HG03066 (cell line): ENCODE data around the gene TFR2.
A peak's percentile ranks its signal among the peaks of the same experiment; 100 is the strongest.
"Not testable (repeated sequence)": the region's sequence is repeated elsewhere in the genome, so short reads cannot be mapped to it uniquely, and the experiment has no call there.

ENCODE experiments used
- ATAC-seq: cut with Tn5 transposase; IDR thresholded peaks from one replicate; pipeline ENCODE4 v1.9.1; 2021; ENCODE audit warnings: low read depth; ENCODE audit not compliant: unreplicated experiment

TFR2 gene

DNA sequence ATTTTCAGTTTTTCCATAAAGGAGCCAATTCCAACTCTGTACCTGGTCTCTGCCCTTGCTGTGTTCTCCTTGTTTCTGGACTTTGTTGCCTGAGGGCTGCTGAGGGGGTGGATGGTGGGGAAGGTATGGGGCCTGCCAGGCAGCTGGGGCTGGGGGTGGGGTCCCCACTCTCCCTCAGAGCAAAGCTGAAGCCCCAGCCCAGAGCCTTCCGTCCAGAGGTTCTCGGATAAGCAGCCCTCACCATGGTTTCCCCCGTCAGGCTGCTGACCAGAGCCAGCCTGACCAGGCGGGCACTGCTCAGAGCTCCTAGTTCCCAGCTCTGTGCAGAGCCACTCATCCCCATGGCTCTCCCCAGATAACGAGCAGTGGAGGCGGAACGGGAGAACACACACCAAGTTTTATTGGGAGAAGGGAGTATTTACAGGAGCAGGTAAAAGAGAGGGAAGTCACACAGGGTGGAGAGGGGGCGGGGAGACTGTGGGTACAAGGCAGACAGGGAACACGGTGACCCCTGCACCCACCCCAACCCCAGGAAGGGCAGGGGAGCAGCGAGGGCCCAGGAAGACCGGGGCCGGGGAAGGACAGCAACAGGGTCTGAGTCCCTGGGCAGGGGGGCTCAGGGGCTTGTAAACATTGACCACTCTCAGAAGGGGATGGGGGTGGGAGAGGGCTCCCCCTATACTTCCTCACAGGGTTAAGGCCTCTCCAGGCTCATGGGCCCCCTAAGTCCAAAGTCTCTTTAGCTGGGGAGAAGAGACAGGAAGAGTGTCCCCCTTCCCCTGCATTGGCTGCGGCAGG is 38.0 kb upstream of the TFR2 start:
- no peak for ATAC-seq

DNA sequence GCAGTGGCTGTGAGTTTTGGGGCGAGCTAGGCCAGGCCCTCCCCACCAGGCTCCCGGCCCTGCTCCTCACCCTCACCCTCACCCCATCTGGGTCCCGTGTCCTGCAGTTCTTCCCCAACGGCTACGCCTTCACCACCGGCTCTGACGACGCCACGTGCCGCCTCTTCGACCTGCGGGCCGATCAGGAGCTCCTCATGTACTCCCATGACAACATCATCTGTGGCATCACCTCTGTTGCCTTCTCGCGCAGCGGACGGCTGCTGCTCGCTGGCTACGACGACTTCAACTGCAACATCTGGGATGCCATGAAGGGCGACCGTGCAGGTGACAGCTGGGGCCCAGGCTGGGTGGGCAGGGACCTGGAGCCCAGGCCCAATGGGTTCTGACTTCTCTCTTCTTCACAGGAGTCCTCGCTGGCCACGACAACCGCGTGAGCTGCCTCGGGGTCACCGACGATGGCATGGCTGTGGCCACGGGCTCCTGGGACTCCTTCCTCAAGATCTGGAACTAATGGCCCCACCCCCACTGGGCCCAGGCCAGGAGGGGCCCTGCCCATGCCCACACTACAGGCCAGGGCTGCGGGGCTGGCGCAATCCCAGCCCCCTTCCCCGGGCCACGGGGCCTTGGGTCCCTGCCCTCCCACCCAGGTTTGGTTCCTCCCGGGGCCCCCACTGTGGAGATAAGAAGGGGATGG is 37.1 kb upstream of the TFR2 start:
- ATAC-seq = no peak

DNA sequence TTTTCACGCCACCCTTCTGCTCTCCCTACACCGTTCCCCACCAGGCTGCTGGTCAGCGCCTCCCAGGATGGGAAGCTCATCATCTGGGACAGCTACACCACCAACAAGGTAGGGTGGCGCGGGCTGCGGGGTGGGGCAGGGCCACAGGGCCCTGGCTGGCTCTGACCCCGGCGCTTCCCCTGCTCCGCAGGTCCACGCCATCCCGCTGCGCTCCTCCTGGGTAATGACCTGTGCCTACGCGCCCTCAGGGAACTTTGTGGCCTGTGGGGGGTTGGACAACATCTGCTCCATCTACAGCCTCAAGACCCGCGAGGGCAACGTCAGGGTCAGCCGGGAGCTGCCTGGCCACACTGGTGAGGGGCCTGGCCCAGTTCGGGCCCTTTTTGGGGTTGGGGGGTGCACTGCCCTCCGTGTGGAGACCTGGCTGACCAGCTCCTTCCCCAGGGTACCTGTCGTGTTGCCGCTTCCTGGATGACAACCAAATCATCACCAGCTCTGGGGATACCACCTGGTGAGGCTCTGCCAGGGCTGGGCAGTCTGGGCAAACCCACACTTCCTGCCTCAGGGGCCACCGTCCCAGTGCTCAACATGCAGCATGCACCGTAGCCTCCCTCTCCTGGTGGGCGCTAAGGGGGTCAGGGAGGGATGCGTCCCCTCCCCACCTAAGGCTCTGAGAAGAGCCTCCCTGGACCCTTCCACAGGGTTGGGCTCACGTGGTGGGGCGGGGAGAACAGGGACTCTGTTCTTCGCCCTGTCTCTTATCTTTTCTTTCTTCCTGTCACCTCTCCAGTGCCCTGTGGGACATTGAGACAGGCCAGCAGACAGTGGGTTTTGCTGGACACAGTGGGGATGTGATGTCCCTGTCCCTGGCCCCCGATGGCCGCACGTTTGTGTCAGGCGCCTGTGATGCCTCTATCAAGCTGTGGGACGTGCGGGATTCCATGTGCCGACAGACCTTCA is 36.2 kb upstream of the TFR2 start:
- ATAC-seq = no peak

DNA sequence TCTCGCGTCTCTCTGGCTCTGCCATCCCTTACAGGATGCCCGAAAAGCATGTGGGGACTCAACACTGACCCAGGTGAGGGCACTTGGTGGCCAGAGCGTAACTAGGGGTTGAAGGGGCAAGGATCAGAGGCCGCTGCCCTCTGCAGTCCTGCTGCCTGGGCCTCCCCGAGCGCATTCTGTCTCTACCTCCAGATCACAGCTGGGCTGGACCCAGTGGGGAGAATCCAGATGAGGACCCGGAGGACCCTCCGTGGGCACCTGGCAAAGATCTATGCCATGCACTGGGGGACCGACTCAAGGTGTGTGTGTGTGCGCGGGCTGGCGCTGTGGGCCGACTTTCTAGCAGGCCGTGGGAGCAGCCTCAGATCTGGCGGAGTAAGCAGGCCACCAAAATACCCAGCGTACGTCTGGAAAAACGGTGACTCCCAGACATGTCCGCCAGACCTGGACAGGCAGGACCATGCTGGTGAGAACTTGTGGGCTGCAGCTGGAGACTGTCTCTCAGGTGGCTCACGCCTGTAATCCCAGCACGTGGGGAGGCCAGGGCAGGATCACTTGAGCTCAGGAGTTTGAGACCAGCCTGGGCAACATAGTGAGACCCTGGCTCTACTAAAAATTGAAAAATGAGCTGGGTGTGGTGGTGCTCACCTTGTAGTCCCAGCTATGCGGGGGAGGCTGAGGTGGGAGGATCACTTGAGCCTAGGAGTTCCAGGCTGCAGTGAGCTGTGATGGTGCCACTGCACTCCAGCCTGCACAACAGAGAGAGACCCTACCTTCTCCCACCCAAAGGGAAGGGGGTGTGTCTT is 35.4 kb upstream of the TFR2 start:
- no peak for ATAC-seq

DNA sequence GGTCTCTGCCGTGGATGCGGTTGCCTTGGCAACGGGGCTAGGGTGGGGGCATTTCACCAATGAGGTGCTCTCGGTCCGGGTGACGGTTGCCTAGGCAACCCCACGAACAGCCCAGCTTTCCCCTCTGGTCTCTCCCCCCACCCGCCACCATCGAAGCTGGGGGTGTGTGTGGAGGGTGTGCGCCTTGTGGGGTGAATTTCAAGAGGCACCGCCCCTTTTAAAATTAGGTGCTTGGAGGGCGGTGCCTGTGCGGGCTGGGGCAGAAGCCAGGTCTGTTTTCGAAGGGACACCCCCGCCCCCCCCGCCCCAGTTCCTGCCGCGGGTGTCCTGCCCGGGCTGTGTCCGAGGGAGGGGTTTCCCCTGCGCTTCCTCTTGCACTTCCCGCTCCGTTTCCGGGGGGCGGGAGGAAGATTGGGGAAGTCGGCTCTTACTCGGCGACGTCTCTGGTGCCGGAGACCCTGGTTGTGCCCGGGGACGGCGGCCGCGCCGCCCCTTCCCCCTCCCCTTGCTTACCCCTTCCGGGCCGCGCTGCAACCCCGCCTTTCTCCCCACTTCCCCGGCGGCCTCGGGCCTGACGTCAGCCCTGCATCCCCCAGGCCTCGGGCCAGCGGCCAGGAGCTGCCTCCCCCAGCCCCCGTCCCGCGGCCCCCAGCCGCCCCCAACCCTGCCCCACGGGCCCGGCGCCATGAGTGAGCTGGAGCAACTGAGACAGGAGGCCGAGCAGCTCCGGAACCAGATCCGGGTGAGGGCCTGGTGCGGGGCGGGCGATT is 34.4 kb upstream of the TFR2 start:
- peak; percentile 41 for ATAC-seq

DNA sequence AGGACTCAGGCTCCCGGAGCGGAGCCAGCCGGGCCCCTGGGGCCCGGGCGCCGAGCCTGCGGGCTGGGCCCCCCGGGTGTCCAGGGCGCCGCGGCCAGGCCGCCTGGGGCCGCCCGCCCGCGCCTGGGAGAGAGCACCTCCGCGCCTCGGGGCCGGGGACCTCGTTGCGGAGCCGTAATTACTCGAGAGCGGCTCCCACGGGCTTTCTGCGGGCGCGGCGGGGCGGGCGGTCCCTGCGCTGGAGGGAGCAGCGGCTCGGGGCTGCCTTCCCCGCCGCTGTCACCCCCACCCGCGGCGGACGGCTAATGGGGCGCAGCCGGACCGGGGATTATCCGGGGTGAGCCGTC is 33.7 kb upstream of the TFR2 start:
- no peak for ATAC-seq

DNA sequence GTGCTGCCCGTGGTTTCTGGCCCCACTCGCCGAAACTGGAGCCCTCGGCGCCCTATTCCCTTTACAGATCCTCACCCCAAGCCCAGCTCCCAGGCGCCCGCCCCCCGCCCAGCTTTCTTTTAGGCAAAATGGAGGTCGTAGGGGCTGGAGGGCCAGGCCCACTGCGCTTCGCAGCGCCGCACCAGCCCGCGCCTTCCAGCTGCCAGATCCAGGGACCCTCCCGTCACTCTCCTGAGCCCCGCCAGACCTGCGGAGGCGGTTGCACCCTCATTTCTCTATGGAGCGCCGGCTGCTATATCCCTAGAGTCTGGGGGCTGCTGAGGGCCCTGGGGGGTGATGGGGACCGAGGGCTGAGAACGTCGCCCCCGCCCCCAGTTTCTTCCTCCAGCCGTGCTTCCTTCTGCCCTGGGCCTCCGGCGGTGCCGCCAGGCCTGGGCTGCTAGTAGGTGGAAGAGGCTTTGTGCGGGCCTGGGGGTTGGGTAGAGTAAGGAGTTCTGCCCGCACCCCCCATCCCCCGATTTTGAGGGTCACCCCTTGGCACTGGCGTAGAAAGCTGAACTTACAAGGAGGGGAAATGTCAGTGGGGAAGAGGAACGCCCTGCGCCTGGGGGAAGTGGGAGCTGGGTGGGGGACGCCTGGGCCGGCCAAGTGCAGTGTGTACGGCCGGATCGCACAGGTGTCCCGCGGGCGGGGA is 33.2 kb upstream of the TFR2 start:
- no peak for ATAC-seq

DNA sequence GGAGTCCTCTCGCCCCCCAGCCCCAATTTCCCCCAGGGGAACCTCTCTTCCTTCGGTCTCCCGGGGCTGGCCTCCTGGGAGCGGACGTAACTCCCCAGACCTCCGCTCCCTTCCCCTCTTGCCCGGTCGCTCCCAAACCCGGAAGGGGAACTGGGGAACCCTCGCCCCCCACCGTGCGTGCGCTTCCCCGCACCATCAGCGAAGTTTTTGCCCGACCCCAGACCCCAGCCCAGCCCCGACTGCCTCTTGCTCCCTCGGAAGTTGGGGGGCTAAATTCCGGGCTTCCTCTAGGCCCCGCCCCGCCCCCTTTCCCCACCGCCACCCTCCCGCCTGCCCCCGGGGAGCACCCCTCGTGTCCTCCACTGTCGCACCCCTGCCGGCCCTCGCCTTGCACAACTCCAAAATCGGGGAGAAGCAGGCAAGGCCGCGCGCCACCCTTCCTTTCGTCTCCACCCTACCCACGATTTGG is 32.6 kb upstream of the TFR2 start:
- ATAC-seq = no peak

DNA sequence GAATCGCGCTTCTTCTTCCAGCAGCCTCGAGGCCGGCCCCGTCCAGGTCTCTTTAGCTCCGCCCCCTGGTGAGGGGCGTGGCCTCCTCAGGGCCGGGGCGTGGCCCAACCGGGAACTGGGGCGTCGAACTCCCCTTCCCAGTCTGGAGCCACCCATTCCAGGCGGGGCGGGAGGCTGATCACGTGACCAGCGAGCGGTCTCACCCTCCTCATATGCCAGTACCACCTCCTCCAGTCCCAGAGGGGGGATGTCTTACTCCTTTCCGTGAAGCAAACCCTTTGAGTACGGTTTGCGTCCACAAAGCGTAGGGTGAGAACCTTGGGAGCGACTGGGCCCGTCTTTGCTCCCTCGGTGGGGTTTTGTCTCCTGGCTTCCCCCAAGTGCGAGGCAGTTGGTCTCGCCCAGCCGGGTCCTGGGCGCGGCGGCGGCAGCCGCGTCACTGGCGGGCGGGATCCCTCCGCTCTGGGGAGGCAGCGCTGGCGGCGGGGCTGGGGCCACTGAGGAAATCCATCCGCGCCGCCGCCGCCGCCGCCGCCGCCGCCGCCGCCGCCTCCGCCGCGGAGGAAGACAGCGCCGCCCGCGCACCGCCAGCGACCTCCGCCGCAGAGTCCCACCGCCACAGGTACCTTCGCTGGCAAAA is 32.1 kb upstream of the TFR2 start, which contains the start of gene GNB2:
Gene GNB2 (plus strand): TSS at position 439 of the 640 bp plus-strand sequence. CDS start 2,526 bp downstream, outside the sequence.
- peak; percentile 65 for ATAC-seq

DNA sequence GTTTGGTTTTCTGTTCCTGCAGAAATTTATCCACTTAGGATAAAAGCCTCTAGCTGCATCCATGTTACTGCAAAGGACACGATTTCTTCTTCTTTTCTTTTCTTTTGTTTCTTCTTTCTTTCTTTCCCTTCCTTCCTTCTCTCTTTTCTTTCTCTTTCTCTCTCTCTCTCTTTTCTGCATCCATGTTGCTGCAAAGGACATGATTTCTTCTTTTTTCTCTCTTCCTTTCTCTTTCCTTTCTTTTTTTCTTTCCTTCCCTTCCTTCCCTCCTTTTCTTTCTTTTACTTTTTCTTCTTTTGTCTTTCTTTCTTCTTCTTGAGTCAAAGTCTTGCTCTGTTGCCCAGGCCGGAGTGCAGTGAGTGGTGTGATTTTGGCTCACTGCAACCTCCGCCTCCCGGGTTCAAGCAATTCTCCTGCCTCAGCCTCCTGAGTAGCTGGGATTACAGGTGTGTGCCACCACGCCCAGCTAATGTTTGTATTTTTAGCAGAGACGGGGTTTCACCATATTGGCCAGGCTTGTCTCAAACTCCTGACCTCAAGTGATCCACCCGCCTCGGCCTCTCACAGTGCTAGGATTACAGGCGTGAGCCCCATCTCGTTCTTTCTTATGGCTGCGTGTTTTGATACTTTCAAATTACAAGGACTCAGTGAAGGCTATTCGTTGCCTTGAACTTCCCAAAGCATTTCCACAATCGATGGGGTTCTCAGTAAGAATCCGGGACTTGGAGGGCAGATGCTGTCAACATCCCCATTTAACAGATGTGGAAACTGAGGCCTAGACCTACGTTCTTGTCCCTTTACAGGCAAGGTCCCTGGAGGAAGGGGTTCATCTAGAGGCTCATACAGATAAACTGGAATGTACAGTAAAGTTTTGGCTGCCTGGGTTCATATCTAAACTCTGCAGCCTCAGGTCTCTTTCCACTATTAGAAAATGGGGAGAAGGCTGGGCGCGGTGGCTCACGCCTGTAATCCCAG is 30.3 kb upstream of the TFR2 start:
- no peak for ATAC-seq

DNA sequence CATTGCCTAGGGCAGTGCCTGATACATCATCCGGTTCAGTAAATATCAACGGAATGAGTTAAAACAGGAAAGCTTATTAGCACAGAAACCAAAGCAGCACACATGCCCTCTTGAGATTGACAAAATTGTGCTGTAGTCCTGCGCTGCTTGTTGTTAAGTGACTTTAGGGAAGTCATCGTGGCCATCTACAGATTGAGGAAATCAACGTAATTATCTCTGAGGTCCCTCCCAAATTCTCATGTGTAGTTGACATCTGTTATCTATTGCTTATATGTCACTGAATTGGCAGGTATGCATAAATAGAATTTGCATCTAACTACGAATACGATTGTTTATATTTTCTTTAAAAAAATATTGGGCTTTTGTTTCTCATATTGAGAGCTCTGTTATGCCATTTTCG is 28.7 kb upstream of the TFR2 start:
- ATAC-seq = no peak

DNA sequence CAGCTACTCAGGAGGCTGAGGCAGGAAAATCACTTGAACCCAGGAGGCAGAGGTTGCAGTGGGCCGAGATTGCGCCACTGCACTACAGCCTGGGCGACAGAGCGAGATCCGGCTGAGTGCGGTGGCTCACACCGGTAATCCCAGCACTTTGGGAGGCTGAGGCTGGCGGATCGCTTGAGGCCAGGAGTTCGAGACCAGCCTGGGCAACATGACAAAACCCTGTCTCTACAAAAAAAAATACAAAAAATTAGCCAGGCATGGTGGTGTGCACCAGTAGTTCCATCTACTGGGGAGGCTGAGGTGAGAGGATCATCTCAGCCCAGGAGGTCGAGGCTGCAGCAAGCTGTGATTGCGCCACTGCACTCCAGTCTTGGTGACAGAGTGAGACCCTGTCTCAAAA is 27.8 kb upstream of the TFR2 start:
- not testable (repeated sequence) for ATAC-seq

DNA sequence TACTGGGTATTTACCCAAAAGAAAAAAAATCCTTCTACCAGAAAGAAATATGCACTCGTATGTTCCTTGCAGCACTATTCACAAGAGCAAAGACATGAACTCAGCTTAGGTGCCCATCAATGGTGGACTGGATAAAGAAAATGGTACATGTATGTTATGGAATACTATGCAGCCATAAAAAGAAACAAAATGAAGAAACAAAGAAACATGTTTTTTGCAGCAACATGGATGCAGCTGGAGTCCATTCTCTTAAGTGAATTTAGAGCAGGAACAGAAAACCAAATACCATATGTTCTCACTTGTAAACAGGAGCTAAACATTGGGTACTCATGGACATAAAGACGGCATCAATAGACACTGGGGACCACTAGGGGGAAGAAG is 26.7 kb upstream of the TFR2 start:
- no peak for ATAC-seq

DNA sequence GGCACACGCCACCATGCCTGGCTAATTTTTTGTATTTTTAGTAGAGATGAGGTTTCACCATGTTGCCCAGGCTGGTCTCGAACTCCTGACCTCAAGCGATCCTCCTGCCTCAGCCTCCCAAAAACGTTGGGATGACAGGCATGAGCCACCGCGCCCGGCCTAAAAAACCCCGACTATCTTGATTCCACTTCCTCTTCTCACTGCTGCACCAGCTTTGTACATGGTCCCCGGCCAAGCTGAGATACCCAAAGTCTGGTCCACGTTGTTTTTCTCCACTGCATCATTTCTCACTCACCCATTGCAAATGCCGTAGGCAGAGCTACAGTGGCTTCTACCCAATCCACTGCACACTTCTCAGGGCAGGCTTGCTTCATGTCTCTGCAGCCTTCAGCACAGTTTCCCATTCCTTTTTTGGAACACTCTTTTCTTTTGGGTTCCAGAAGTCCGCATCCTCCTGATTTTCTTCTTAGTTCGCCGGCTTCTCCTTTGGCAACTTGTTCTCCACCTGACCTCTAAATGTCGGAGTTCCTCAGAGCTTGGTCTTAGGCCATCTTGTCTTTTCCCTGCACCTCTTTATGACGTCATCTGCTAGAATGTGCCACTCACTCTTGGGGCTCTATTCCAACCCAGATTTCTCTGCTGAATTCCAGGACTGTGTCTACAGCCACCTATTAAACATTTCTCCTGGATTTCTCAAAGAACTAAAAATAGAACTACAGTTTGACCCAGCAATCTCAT is 26.1 kb upstream of the TFR2 start:
- no peak for ATAC-seq

DNA sequence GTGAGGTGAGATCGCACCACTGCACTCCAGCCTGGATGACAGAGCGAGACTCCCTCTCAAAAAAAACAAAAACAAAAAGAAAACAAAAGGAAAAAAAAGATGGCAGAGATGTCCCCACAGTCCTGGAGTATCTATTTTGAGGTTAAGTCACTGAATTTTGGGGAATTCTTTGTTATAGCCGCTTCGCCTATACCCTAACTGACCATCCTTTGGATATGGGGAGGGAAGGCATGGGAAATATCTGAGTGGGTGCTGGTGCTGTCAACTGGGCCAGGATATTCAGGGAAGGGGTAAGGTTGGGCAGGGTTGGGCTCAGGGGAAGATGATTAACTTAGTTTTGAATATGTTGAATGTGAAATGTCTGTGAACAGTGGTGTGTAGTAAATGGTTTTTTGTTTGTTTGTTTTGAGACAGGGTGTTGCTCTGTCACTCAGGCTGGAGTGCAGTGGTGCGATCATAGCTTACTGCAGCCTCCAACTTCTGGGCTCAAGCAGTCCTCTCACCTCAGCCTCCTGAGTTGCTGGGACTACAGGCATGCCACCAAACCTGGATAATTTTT is 23.9 kb upstream of the TFR2 start:
- ATAC-seq = no peak

DNA sequence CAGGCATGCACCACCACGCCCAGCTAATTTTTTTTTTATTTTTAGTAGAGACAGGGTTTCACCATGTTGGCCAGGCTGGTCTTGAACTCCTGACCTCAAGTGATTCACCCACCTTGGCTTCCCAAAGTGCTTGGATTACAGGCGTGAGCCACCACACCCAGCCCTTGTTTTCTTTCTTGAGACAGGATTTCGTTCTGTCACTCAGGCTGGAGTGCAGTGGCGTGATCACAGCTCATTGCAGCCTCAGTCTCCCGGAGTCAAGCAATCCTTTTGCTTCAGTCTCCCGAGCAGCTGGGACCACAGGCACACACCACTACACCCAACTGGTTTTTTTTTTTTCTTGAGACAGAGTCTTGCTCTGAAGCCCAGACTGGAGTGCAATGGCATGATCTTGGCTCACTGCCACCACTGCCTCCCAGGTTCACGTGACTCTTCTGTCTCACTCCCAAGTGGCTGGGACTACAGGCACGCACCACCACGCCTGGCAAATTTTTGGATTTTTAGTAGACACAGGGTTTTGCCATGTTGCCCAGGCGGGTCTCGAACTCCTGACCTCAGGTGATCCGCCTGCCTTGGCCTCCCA is 20.9 kb upstream of the TFR2 start:
- not testable (repeated sequence) for ATAC-seq
